Calu3 (cell line): ENCODE measurements around the gene BTRC. TPM values are rescaled to one million over a fixed set of nuclear protein-coding genes. Genes with fewer than 3 reads are reported as not detected.

Source experiments
- BruUV-seq: library from RNA; stranded (reverse); fragments of 400-500 nt; replicated peaks from 2 replicates; lab custom pipeline; 2021; lab: Mats Ljungman, UMichigan
- CTCF ChIA-PET: fragments of 300-600 bp; sonication (Branson Sonifier 250); formaldehyde crosslinking; loops from one replicate; lab custom pipeline; 2022; ENCODE audit warnings: antibody characterized with exemption; lab: Charles Lee
- DNase-seq: peaks from one replicate; pipeline ENCODE4 v3.0.0; 2022
- H3K27ac Mint-ChIP-seq: one replicate; pipeline ENCODE4 v1.8.0; 2022; ENCODE audit warnings: mixed read lengths; ENCODE audit not compliant: unreplicated experiment
- H3K27me3 Mint-ChIP-seq: one replicate; pipeline ENCODE4 v1.8.0; 2022; ENCODE audit warnings: mixed read lengths; ENCODE audit not compliant: unreplicated experiment
- H3K36me3 Mint-ChIP-seq: one replicate; pipeline ENCODE4 v1.8.0; 2022; ENCODE audit warnings: mild to moderate bottlenecking, moderate library complexity, mixed read lengths; ENCODE audit not compliant: insufficient read depth, unreplicated experiment
- H3K4me1 Mint-ChIP-seq: one replicate; pipeline ENCODE4 v1.8.0; 2022; ENCODE audit warnings: mild to moderate bottlenecking, low read depth, mixed read lengths; ENCODE audit not compliant: unreplicated experiment
- H3K4me3 Mint-ChIP-seq: one replicate; pipeline ENCODE4 v1.8.0; 2022; ENCODE audit warnings: mild to moderate bottlenecking, low read depth, moderate library complexity, mixed read lengths; ENCODE audit not compliant: unreplicated experiment
- H3K9me3 Mint-ChIP-seq: one replicate; pipeline ENCODE4 v1.8.0; 2022; ENCODE audit warnings: low read depth, mixed read lengths; ENCODE audit not compliant: unreplicated experiment
- intact Hi-C: fragments of 100-400 bp; cut with micrococcal nuclease; formaldehyde crosslinking; loops from one replicate; pipeline ENCODE4 v1.10.0; 2022; ENCODE audit not compliant: unreplicated experiment
- total RNA-seq: library from RNA; stranded (reverse); gene quantifications from 2 replicates; pipeline ENCODE4 v1.2.3, GENCODE V29; 2022
- TF ChIP-seq, protein P1 (sequence below): fragments of 200-600 bp; IDR thresholded peaks from one replicate; pipeline ENCODE4 v1.8.0; 2022; ENCODE audit warnings: antibody characterized with exemption; ENCODE audit not compliant: unreplicated experiment

The BTRC gene
- total RNA-seq, 1 experiment from 2014 or later: 7.9 TPM

- H3K27me3 Mint-ChIP-seq: peaks cover 54% of the 10 kb centered on the region
- DNase-seq: no peak
- CTCF ChIA-PET: interaction anchor here (0.6 kb wide), 2 partner anchors 33 to 503 kb away, joined by 3 read pairs; no protein-coding TSS in a partner anchor
- intact Hi-C loops: no loop called here
- no peaks in the 10 kb centered on the region for H3K4me1 Mint-ChIP-seq
- TF ChIP-seq, protein P1, sequence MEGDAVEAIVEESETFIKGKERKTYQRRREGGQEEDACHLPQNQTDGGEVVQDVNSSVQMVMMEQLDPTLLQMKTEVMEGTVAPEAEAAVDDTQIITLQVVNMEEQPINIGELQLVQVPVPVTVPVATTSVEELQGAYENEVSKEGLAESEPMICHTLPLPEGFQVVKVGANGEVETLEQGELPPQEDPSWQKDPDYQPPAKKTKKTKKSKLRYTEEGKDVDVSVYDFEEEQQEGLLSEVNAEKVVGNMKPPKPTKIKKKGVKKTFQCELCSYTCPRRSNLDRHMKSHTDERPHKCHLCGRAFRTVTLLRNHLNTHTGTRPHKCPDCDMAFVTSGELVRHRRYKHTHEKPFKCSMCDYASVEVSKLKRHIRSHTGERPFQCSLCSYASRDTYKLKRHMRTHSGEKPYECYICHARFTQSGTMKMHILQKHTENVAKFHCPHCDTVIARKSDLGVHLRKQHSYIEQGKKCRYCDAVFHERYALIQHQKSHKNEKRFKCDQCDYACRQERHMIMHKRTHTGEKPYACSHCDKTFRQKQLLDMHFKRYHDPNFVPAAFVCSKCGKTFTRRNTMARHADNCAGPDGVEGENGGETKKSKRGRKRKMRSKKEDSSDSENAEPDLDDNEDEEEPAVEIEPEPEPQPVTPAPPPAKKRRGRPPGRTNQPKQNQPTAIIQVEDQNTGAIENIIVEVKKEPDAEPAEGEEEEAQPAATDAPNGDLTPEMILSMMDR: no peak
- BruUV-seq: no TSS peak
- H3K27ac Mint-ChIP-seq: no peak overlapping the region
- H3K36me3 Mint-ChIP-seq: no peaks in the 10 kb centered on the region
- H3K9me3 Mint-ChIP-seq: no peaks in the 10 kb centered on the region
- no peak overlapping the region for H3K4me3 Mint-ChIP-seq
These were observed 209.6 kb downstream of the BTRC start for GRCh38 chr10:101563497-101564040.

- Mint-ChIP-seq H3K27ac (no peak overlapping the region), H3K36me3 (peaks cover 5% of the 10 kb centered on the region), H3K27me3 (peaks cover 63% of the 10 kb centered on the region), H3K4me3 (no peak overlapping the region), H3K4me1 (no peaks in the 10 kb centered on the region), H3K9me3 (no peaks in the 10 kb centered on the region)
- no peak for DNase-seq
- CTCF ChIA-PET: interaction anchor here (0.6 kb wide), 2 partner anchors 32 to 504 kb away, joined by 3 read pairs; no protein-coding TSS in a partner anchor
- TF ChIP-seq, protein P1: no peak
- intact Hi-C loops: no loop called here
- no TSS peak for BruUV-seq
These were observed 210.6 kb downstream of the BTRC start for GRCh38 chr10:101564490-101564991.

DNA sequence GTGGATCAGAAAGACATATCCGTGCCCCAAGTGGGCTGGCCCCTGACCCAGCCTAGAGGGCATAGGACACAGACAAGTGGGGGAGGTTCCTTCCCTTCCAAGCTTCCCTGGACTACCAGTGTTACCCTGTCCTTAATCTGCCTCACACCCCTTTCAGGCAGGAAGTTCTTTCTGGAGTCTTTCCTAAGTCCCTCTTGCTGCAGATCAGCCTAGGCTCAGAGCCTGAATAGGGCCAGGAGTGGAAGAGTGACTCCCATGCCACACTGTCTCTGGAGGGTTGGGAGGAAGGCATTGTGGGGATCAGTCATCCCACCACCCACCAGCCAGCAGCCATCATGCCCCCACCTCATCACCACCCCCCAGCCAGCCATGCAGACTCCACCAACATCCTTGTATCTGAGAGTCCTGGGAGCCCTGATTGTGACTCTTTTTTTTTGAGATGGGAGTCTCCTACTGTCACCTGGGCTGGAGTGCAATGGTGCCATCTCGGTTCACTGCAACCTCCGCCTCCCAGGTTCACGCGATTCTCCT is 211.5 kb downstream of the BTRC start:
- BruUV-seq: no TSS peak
- H3K27ac Mint-ChIP-seq: no peak overlapping the region
- CTCF ChIA-PET: no interaction called here
- H3K36me3 Mint-ChIP-seq: peaks cover 13% of the 10 kb centered on the region
- TF ChIP-seq, protein P1: no peak
- H3K4me3 Mint-ChIP-seq: no peak overlapping the region
- peaks cover 72% of the 10 kb centered on the region for H3K27me3 Mint-ChIP-seq
- H3K9me3 Mint-ChIP-seq: no peaks in the 10 kb centered on the region
- DNase-seq: no peak
- no peaks in the 10 kb centered on the region for H3K4me1 Mint-ChIP-seq
- intact Hi-C loops: loop anchor here (5.0 kb wide), 1 partner anchor 268 kb away; no protein-coding TSS in a partner anchor

GRCh38 chr10:101565936-101566332 is 212.0 kb downstream of the BTRC start:
- no TSS peak for BruUV-seq
- Mint-ChIP-seq H3K27ac (no peak overlapping the region), H3K9me3 (no peaks in the 10 kb centered on the region), H3K36me3 (peaks cover 15% of the 10 kb centered on the region), H3K27me3 (peaks cover 77% of the 10 kb centered on the region), H3K4me1 (no peaks in the 10 kb centered on the region), H3K4me3 (no peak overlapping the region)
- CTCF ChIA-PET: no interaction called here
- intact Hi-C loops: loop anchor here (5.0 kb wide), 1 partner anchor 269 kb away; no protein-coding TSS in a partner anchor
- TF ChIP-seq, protein P1: no peak
- no peak for DNase-seq
